Measurements from ENCODE around the gene HSFX3. TPM values are rescaled to one million over a fixed set of nuclear protein-coding genes. Genes with fewer than 3 reads are reported as not detected.

Gene HSFX3
- total RNA-seq, 2 donors from 2014 or later, result 0.50 to 0.74 TPM

- H3K4me1 ChIP-seq (replicated peaks), result no peaks in the 10 kb centered on the region
- WGBS, result 49% methylated on average over 4 of the region's 4 CpGs
- no peak for DNase-seq (ENCODE audit: low spot score)
These were observed 33.6 kb downstream of the HSFX3 start for GRCh38 chrX:149515954-149516602.

GRCh38 chrX:149513825-149514428 is 35.8 kb downstream of the HSFX3 start:
- WGBS, result 52% methylated on average over 7 of the region's 9 CpGs
- no peaks in the 10 kb centered on the region for H3K27me3 ChIP-seq (replicated peaks; ENCODE audit: insufficient read depth)
- no peaks in the 10 kb centered on the region for H3K36me3 ChIP-seq
- H3K27ac ChIP-seq, result no peak overlapping the region
- TF ChIP-seq CTCF (IDR thresholded peaks at IDR 0.05) (no peak), POLR2AphosphoS5 (IDR thresholded peaks at IDR 0.05) (no peak), POLR2A (IDR thresholded peaks at IDR 0.05) (no peak)
- intact Hi-C loops (cut with DNase I), result no loop called here
- H3K4me3 ChIP-seq, result no peak overlapping the region
- no peaks in the 10 kb centered on the region for H3K4me1 ChIP-seq (replicated peaks)
- DNase-seq (ENCODE audit: low spot score), result no peak
- H3K9me3 ChIP-seq, result no peaks in the 10 kb centered on the region

More at GRCh38 chrX:149515954-149516602, 33.6 kb downstream of the HSFX3 start:
- intact Hi-C loops (cut with DNase I), result no loop called here
- TF ChIP-seq CTCF (IDR thresholded peaks at IDR 0.05) (no peak), POLR2AphosphoS5 (IDR thresholded peaks at IDR 0.05) (no peak), POLR2A (IDR thresholded peaks at IDR 0.05) (no peak)
- no peaks in the 10 kb centered on the region for H3K36me3 ChIP-seq
- H3K27me3 ChIP-seq (replicated peaks; ENCODE audit: insufficient read depth), result no peaks in the 10 kb centered on the region
- no peak overlapping the region for H3K27ac ChIP-seq
- no peaks in the 10 kb centered on the region for H3K9me3 ChIP-seq
- no peak overlapping the region for H3K4me3 ChIP-seq

GRCh38 chrX:149512225-149512885 is 37.4 kb downstream of the HSFX3 start:
- H3K27ac ChIP-seq, result no peak overlapping the region
- H3K9me3 ChIP-seq, result no peaks in the 10 kb centered on the region
- no peaks in the 10 kb centered on the region for H3K27me3 ChIP-seq (replicated peaks; ENCODE audit: insufficient read depth)
- no peak overlapping the region for H3K4me3 ChIP-seq
- H3K4me1 ChIP-seq (replicated peaks), result no peaks in the 10 kb centered on the region
- intact Hi-C loops (cut with DNase I), result no loop called here
- WGBS, result 95% methylated on average over 4 of the region's 4 CpGs
- H3K36me3 ChIP-seq, result no peaks in the 10 kb centered on the region
- DNase-seq (ENCODE audit: low spot score), result peak; percentile 37
- TF ChIP-seq CTCF (IDR thresholded peaks at IDR 0.05) (peak in 3 of 4 experiments; percentile 26 to 63 (median 33)), POLR2AphosphoS5 (IDR thresholded peaks at IDR 0.05) (peak; percentile 50), POLR2A (IDR thresholded peaks at IDR 0.05) (no peak)

- intact Hi-C loops (cut with DNase I), result no loop called here
- Histone ChIP-seq H3K27me3 (replicated peaks; ENCODE audit: insufficient read depth) (no peaks in the 10 kb centered on the region), H3K9me3 (no peaks in the 10 kb centered on the region), H3K36me3 (no peaks in the 10 kb centered on the region), H3K4me3 (no peak overlapping the region), H3K4me1 (replicated peaks) (no peaks in the 10 kb centered on the region), H3K27ac (no peak overlapping the region)
- no peak for DNase-seq (ENCODE audit: low spot score)
- 46% methylated on average over 5 of the region's 5 CpGs for WGBS
- TF ChIP-seq POLR2AphosphoS5 (IDR thresholded peaks at IDR 0.05) (no peak), POLR2A (IDR thresholded peaks at IDR 0.05) (no peak), CTCF (IDR thresholded peaks at IDR 0.05) (no peak)
These were observed 38.6 kb downstream of the HSFX3 start for GRCh38 chrX:149511081-149511480.
